ENCODE data around the gene ARHGEF6. TPM values are rescaled to one million over a fixed set of nuclear protein-coding genes. Genes with fewer than 3 reads are reported as not detected.

ARHGEF6 gene
- total RNA-seq, 1 donor from 2014 or later: 32.4 TPM

DNA sequence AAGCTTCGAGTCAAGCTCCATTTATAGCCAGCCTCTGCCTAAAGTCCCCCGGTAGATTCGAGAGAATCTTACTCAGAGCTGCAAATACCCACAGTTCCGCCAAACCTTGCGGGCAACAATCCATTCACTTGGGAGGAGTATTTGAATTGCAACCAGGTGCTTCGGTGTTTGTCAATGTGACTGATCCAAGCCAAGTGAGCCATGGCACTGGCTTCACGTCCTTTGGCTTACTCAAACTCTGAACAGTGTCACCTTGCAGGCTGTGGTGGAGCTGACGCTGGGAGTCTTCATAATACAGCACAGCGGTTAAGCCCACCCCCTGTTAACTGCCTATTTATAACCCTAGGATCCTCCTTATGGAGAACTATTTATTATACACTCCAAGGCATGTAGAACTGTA is 121.6 kb downstream of the ARHGEF6 start:
- Mint-ChIP-seq H3K4me3 (no peak overlapping the region), H3K27ac (no peak overlapping the region), H3K9me3 (no peaks in the 10 kb centered on the region), H3K36me3 (ENCODE audit: low read depth) (peaks cover 14% of the 10 kb centered on the region), H3K4me1 (peaks cover 16% of the 10 kb centered on the region), H3K27me3 (no peaks in the 10 kb centered on the region)
- DNase-seq (no peak), ATAC-seq (ENCODE audit: low read depth) (no peak)
- intact Hi-C loops (cut with micrococcal nuclease): loop anchor here (5.0 kb wide), 1 partner anchor 42 kb away; no protein-coding TSS in a partner anchor
- ChIA-PET CTCF (no interaction called here), POLR2A (no interaction called here)
- TF ChIP-seq, protein P1, sequence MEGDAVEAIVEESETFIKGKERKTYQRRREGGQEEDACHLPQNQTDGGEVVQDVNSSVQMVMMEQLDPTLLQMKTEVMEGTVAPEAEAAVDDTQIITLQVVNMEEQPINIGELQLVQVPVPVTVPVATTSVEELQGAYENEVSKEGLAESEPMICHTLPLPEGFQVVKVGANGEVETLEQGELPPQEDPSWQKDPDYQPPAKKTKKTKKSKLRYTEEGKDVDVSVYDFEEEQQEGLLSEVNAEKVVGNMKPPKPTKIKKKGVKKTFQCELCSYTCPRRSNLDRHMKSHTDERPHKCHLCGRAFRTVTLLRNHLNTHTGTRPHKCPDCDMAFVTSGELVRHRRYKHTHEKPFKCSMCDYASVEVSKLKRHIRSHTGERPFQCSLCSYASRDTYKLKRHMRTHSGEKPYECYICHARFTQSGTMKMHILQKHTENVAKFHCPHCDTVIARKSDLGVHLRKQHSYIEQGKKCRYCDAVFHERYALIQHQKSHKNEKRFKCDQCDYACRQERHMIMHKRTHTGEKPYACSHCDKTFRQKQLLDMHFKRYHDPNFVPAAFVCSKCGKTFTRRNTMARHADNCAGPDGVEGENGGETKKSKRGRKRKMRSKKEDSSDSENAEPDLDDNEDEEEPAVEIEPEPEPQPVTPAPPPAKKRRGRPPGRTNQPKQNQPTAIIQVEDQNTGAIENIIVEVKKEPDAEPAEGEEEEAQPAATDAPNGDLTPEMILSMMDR (IDR thresholded peaks at IDR 0.05): no peak

DNA sequence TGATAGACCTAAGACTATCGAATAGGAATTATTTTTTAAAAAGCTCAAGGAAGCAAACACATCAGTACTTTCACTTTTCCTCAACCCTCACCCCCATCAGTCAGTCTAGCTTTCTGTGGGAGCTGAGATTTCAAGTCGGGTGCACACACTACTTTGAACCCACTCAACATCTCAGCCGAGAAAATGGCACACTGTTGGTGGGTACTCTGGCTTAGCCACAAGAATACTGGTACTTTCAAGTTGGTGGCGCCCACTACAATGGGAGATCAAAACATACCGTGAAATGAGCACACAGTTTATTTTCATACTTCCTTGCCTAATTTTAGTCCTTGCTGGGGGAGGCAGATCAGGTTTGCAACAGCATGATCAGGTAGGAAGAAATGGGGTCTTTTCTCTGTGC is 122.6 kb downstream of the ARHGEF6 start:
- Mint-ChIP-seq H3K27me3 (no peaks in the 10 kb centered on the region), H3K9me3 (no peaks in the 10 kb centered on the region), H3K27ac (no peak overlapping the region), H3K4me1 (peaks cover 11% of the 10 kb centered on the region), H3K36me3 (ENCODE audit: low read depth) (peaks cover 8% of the 10 kb centered on the region), H3K4me3 (peak overlapping the region; percentile 35)
- intact Hi-C loops (cut with micrococcal nuclease): loop anchor here (5.0 kb wide), 1 partner anchor 41 kb away; no protein-coding TSS in a partner anchor
- POLR2A ChIA-PET: no interaction called here
- CTCF ChIA-PET: no interaction called here
- ATAC-seq (ENCODE audit: low read depth): no peak
- DNase-seq: no peak
- TF ChIP-seq, protein P1 (IDR thresholded peaks at IDR 0.05): no peak

DNA sequence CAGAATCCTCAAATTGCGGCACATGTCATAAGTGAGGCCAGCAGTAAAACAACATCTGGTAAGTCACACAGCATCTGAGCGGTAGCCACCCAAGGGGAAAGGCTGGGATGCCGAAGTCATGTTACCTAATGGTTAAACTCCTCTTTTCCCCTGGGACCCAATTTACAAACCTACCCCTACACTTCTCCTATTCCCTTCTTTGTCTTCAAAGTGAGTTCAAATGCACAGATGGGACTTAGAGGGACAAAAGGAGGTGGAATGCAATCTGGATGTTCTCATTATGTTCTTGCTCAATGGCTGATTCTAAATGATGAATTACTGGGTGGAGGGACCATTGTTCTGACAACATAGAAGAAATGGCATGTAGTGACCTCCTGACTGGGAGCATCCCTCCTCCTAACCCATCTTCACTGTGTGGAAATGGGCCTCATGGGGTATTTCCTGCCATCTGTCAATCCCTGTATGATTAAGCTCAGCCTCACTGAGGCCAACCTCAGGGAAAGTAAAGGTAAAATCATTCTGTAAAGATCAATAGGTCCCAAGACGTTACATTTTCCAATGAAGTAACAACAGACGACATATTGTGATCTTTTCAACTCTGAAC is 124.3 kb downstream of the ARHGEF6 start:
- TF ChIP-seq, protein P1 (IDR thresholded peaks at IDR 0.05): no peak
- Mint-ChIP-seq H3K9me3 (no peaks in the 10 kb centered on the region), H3K4me3 (no peak overlapping the region), H3K4me1 (peaks cover 11% of the 10 kb centered on the region), H3K27me3 (no peaks in the 10 kb centered on the region), H3K27ac (no peak overlapping the region), H3K36me3 (ENCODE audit: low read depth) (peaks cover 8% of the 10 kb centered on the region)
- ATAC-seq (ENCODE audit: low read depth) (no peak), DNase-seq (no peak)
- ChIA-PET CTCF (no interaction called here), POLR2A (no interaction called here)
- intact Hi-C loops (cut with micrococcal nuclease): loop anchor here (5.0 kb wide), 1 partner anchor 39 kb away; no protein-coding TSS in a partner anchor

DNA sequence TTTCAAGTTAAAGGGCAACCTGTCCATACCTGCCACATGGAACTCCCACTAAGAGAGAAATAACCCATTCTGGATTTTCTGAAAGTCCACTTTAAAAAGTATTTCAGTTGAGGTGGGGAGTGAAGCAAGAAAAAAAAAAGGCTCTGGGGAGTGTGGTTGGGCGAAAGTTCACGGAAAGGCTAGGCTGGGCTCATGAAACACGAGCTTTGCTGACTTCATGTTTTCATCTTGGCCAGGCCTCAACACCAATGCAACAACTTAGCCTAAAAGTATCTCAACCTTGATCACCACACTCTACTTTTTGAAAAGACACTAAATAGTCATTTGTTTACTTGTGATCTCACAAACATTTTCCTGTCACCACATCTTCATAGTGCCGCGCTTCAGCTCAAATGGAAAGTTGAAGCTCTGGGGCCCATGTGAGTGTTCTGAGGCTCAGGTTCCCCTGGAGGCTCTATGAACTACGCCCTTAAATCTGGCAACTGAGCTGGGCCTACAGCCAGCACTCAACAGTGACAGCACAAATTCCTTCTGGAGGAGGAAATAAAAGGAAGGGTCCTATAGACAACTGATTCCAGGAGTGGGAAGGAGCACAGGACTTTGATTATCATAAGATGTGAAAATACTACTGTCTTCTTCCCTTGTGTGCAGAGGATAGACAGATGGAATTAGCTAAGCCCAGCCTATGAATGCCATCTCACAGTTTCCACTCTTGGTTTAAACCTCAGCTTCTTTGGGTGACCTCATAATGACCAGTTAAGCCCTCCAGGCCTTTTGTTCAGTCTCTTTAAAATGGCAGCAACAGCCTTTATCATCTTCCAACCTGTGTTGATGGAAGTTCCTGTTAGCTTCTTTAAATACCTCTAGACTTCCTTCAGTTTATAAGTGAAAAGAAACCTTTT is 127.7 kb downstream of the ARHGEF6 start:
- POLR2A ChIA-PET: no interaction called here
- Mint-ChIP-seq H3K4me3 (no peak overlapping the region), H3K4me1 (peaks cover 2% of the 10 kb centered on the region)

DNA sequence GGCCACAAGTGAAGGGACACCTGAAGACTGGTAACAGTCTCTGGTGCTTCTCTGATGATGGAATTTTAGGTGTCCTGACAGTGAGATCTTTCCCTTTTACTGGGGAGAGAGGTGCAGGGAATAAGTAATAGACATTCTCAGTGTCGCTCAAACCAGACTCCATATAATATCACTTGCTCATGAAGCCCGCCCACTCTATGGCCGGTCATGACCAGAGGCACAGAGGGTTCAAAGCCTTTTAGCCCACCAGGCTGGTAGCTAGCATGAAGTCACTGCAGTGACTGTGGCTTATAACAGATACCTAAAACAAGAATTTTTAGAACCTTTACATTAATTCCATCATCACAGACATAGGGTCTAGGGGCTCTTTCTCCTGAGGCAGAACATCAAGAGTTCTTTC is 129.9 kb downstream of the ARHGEF6 start:
- H3K9me3 Mint-ChIP-seq: no peaks in the 10 kb centered on the region
- no peaks in the 10 kb centered on the region for H3K4me1 Mint-ChIP-seq
- H3K4me3 Mint-ChIP-seq: no peak overlapping the region
- peaks cover 3% of the 10 kb centered on the region for H3K36me3 Mint-ChIP-seq (ENCODE audit: low read depth)
- ATAC-seq (ENCODE audit: low read depth) (no peak), DNase-seq (no peak)
- ChIA-PET CTCF (no interaction called here), POLR2A (no interaction called here)
- no peaks in the 10 kb centered on the region for H3K27me3 Mint-ChIP-seq
- no peak overlapping the region for H3K27ac Mint-ChIP-seq
- intact Hi-C loops (cut with micrococcal nuclease): no loop called here
- TF ChIP-seq, protein P1 (IDR thresholded peaks at IDR 0.05): no peak

More for the DNA sequence above, 127.7 kb downstream of the ARHGEF6 start:
- Mint-ChIP-seq H3K36me3 (ENCODE audit: low read depth) (peaks cover 3% of the 10 kb centered on the region), H3K27me3 (no peaks in the 10 kb centered on the region), H3K9me3 (no peaks in the 10 kb centered on the region), H3K27ac (no peak overlapping the region)
- CTCF ChIA-PET: no interaction called here
- TF ChIP-seq, protein P1 (IDR thresholded peaks at IDR 0.05): no peak
- no peak for DNase-seq
- ATAC-seq (ENCODE audit: low read depth): no peak
- intact Hi-C loops (cut with micrococcal nuclease): no loop called here
